H54 (cell line): ENCODE data around the gene ENPEP.
"Not testable (repeated sequence)": the region's sequence is repeated elsewhere in the genome, so short reads cannot be mapped to it uniquely, and the experiment has no call there.

Experiments used
- DNase-seq: peaks from one replicate; pipeline ENCODE4 v3.0.0; 2011; ENCODE audit warnings: low spot score, mixed read lengths; ENCODE audit not compliant: insufficient read length
- FAIRE-seq: peaks from 3 replicates; lab custom pipeline; 2011; peaks lifted over from hg19 to GRCh38; lab: Jason Lieb, UNC
- POLR2A ChIP-seq: IDR thresholded peaks from 2 replicates; pipeline ENCODE4 v1.6.1; 2011; ENCODE audit warnings: low read depth, mild to moderate bottlenecking, low read length

The ENPEP gene

DNA sequence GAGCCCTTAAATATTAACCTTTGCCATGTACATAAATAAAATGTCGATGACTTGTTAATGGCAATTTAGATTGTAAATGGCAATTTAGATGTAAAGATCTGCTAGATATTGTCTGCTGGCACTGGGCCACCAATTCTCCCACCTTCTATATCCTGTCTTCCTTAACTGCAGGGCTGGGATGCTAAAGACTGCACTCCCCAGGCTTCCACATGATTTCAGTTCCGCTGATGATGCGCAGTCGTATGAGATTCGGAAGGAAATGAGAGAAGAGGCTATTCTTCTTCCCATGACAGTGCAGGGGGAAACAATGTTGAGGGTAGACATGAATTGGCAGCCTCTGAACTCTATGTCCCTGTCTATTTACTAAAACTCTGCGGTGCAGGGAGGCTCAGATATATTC is 91.3 kb downstream of the ENPEP start:
- no peak for TF ChIP-seq POLR2A
- no peak for DNase-seq
- no peak for FAIRE-seq

DNA sequence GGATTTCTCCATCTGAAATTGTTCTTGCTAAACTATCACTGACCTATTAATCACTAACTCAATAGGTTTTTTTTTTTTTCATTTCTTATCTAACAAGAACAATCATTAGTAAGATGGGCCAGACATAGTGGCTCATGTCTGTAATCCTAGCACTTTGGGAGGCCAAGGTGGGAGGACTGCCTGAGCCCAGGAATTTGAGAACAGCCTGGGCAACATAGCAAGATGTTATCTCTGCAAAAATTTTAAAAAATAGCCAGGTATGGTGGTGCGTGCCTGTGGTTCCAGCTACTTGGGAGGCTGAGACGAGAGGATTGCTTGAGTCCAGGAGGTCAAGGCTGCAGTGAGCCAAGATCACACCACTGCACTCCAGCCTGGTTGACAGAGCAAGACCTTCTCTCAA is 100.7 kb downstream of the ENPEP start:
- FAIRE-seq, DNase-seq: not testable (repeated sequence)

DNA sequence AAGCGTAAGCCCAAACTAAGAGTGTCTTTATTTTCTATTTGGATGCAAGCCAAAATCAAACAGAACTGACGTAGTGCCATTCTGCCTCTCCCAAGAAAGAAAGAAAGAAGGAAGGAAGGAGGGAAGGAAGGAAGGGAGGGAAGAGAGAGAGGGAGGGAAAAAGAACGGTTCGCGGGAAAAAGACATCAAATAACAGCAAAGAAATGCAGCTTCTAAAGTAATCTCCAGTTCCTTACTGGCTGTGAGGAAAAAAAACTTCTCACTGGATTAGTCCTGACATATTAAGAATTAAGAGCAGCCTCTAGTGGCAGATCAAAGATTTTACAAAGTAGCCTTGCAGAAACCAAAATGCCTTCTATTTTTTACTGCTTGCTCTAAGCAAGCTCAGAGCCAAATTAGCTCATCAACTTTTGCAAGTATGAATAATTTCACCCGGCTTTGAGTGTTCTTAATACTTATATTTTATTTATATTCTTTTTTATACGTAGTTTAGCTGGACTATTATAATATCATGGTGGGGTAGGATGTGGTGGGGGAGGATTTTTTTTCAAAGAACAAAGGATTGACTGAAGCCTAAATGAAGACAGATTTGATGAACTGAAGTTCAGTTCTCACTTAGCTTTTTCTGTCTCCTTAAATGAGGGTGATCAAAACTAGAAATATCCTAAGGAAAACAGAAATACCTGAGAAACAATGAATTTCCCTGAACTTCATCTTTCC is 110.3 kb downstream of the ENPEP start:
- DNase-seq (peak; percentile 24), FAIRE-seq (no peak)
- TF ChIP-seq POLR2A = no peak

DNA sequence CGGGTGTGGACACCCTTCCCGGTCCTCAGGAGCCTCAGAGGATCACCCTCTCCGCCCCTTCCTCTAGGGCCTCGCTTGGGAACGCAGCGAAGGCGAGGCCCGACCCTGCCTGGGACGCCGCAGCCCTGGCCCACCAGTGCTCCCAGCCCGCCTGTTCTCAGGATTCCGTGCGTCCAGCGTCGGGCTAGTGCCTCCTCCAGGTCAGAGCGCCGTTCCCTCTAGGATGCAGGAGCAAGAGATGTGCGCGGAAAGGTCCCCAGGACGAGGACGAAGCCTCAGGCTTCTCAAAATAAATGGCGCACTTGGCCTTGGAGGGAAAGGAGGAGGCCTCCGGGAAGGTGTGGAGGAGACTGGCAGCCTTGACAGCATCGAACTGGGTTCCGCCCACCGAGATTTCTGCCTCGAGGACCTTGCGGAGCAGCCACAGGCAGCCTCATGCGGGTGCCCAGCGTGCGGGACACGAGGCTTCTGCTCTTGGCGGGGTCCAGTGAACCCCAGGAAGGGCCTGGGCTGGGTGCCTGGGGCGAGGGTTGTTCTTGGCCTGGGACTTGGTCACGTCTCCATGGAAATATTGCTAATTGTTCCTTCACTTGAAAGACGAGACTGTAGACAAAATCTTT is 111.8 kb downstream of the ENPEP start:
- no peak for FAIRE-seq
- TF ChIP-seq POLR2A = no peak
- no peak for DNase-seq

- TF ChIP-seq POLR2A = no peak
- FAIRE-seq (no peak), DNase-seq (no peak)
Observed at GRCh38 chr4:110589297-110589696, 113.3 kb downstream of the ENPEP start.

DNA sequence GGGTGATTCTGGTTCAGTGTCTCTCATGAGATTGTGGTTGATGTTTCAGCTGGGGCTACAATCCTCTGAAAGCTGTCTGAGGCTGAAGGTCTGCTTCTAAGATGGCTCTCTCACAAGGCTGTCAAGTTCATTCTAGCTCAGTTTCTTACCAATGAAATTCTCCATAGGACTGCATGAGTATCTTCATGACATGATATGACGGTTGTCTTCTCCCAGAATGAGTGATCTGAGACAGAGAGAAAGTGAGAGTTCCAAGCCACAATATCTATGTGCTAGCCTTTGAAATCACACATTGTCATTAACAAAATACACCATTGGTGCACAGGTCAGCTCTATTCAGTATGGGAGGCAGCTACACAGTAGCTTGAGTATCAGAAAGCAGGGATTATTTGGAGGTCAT is 119.6 kb downstream of the ENPEP start:
- no peak for TF ChIP-seq POLR2A
- no peak for FAIRE-seq
- DNase-seq = no peak

DNA sequence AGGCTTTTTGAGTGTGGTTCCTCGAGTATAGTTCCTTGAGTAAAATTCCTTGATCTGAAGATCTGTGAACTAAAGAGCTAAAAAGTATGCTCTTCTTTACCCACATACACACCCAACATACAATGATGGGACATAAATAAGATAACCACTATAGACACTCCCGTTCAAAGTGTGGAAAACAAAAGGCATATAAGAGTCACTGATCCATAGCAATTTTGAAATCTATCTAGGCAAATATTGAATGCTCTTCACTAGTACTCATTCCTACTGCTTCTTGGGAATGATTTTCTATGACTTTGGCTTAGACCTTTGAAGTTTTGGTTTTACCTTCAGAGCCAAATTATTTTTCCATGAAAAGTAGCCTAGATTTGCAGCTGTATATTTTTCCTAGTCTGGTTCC is 120.5 kb downstream of the ENPEP start:
- no peak for FAIRE-seq
- no peak for DNase-seq
- TF ChIP-seq POLR2A = no peak

DNA sequence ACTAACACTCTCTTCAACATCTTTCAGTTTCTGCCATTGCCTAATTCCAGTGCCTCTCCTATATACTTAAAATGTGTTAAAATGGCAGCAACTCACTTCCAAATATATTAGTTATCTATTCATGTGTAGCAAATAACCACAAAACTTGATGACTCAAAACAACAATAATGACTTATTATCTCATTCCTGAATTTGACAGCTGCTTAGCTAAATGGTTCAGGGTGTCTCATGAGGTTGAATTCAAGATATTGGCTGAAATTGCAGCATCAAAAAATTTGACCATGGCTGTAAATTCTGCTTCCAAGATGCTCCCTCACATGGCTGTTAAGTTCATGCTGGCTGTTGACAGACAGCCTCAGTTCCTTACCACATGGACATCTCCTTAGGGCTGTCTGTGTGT is 121.6 kb downstream of the ENPEP start:
- no peak for TF ChIP-seq POLR2A
- FAIRE-seq (no peak), DNase-seq (no peak)

- no peak for TF ChIP-seq POLR2A
- DNase-seq (no peak), FAIRE-seq (no peak)
Observed at GRCh38 chr4:110602061-110602460, 126.1 kb downstream of the ENPEP start.

DNA sequence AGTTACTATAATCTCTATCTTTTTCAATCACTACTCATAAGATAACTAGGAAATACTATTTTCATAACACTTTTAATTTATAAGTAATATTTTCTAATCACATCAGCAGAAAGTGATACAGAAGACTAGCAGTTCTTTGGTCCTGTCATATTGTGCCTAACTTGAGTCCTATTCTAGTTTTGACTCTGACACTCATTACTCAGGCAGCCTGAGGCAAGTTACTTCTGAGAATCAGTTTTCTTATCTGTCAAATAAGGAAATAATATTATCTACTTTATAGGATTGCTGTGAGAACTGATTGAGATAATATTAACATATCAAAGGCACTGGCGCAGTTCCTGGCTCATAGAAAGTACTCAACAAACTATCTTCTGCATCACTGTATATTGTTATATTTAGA is 129.1 kb downstream of the ENPEP start:
- TF ChIP-seq POLR2A = no peak
- no peak for DNase-seq
- FAIRE-seq = no peak

GRCh38 chr4:110609044-110609750 is 133.2 kb downstream of the ENPEP start:
- TF ChIP-seq POLR2A = no peak
- DNase-seq (no peak), FAIRE-seq (no peak)

DNA sequence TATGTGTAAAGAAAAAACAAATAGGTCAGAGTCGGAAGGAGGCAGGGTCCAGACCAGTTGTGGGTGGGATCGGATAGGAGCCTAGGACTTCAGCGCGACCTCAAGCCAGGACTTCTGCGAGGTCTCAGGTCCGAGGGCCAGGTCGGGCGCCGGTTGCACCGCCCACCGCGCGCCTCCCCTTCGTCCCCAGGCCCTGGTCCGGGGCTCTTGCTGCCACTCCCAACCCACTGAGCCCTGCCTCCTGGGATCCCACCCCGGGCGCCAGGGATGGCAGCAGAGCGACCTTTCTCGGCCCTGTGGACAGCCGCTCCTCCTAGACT is 134.6 kb downstream of the ENPEP start:
- FAIRE-seq = no peak
- no peak for DNase-seq
- no peak for TF ChIP-seq POLR2A

GRCh38 chr4:110610940-110611831 is 135.2 kb downstream of the ENPEP start:
- DNase-seq (no peak), FAIRE-seq (no peak)
- TF ChIP-seq POLR2A = no peak

DNA sequence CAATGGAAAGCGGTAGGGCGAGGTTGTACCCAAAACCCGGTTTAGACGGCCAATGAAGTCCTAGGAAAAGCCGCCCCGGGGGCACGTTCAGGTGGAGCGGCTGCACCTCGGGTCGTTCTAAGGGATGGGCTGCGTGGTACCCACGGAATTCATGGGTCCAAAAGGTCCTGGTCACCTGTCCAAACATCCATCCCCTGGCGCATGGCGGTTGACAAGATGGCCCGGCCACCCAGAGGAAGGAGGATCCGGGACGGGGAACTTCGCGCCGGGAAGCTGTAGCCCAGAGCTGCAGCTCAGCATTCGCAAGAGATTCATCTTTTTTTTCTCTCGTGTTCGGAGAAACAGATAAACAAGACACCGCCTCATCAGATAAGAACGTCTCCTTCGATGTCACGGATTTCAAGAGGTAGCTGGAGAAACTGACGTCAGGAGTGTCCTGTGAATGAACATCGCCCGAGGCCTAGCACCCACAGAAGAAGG is 136.1 kb downstream of the ENPEP start:
- TF ChIP-seq POLR2A = no peak
- DNase-seq (no peak), FAIRE-seq (no peak)
